GM12801 (cell line): ENCODE measurements around the gene SLC29A2.

Experiments
- CTCF ChIP-seq: IDR thresholded peaks from one replicate; pipeline ENCODE4 v1.5.1; 2011; ENCODE audit warnings: control low read depth; ENCODE audit not compliant: insufficient read length; ENCODE audit errors: extremely low read depth

SLC29A2 gene

GRCh38 chr11:66312549-66313320, 58.8 kb downstream of the SLC29A2 start:
- no peak for TF ChIP-seq CTCF
